ENCODE data around the gene CRYZL1. TPM values are rescaled to one million over a fixed set of nuclear protein-coding genes. Genes with fewer than 3 reads are reported as not detected.
A peak's percentile ranks its signal among the peaks of the same experiment; 100 is the strongest.

Gene CRYZL1
- total RNA-seq, 1 donor from 2014 or later: 32.2 TPM

- Mint-ChIP-seq H3K9me3 (ENCODE audit: unreplicated experiment) (no peaks in the 10 kb centered on the region), H3K4me1 (ENCODE audit: unreplicated experiment) (peaks cover 24% of the 10 kb centered on the region), H3K27me3 (ENCODE audit: unreplicated experiment) (peaks cover 19% of the 10 kb centered on the region), H3K4me3 (ENCODE audit: unreplicated experiment) (peak within 1 kb of the TSS; percentile 99), H3K27ac (ENCODE audit: unreplicated experiment) (peak within 1 kb of the TSS; percentile 100), H3K36me3 (ENCODE audit: low read depth, unreplicated experiment) (peaks cover 25% of the 10 kb centered on the region)
- DNase-seq (ENCODE audit: low spot score): peak; percentile 80
- TF ChIP-seq CTCF (IDR thresholded peaks at IDR 0.05; ENCODE audit: unreplicated experiment): no peak
Observed at GRCh38 chr21:33541756-33542639, 99.5 kb downstream of the CRYZL1 start, which contains the start of gene GART. TSS of gene GART (minus strand) at chr21:33542117. CDS start at chr21:33539315, 2,802 bp downstream.

- Mint-ChIP-seq H3K4me1 (ENCODE audit: unreplicated experiment) (peaks cover 24% of the 10 kb centered on the region), H3K36me3 (ENCODE audit: low read depth, unreplicated experiment) (peaks cover 30% of the 10 kb centered on the region), H3K4me3 (ENCODE audit: unreplicated experiment) (peak overlapping the region; percentile 99), H3K27me3 (ENCODE audit: unreplicated experiment) (peaks cover 19% of the 10 kb centered on the region), H3K9me3 (ENCODE audit: unreplicated experiment) (no peaks in the 10 kb centered on the region), H3K27ac (ENCODE audit: unreplicated experiment) (peak overlapping the region; percentile 98)
- DNase-seq (ENCODE audit: low spot score): no peak
- no peak for TF ChIP-seq CTCF (IDR thresholded peaks at IDR 0.05; ENCODE audit: unreplicated experiment)
Observed at GRCh38 chr21:33541105-33541711, 100.3 kb downstream of the CRYZL1 start.

GRCh38 chr21:33540711-33541104, 100.8 kb downstream of the CRYZL1 start:
- no peak for TF ChIP-seq CTCF (IDR thresholded peaks at IDR 0.05; ENCODE audit: unreplicated experiment)
- Mint-ChIP-seq H3K27me3 (ENCODE audit: unreplicated experiment) (peaks cover 17% of the 10 kb centered on the region), H3K27ac (ENCODE audit: unreplicated experiment) (peak overlapping the region; percentile 98), H3K4me1 (ENCODE audit: unreplicated experiment) (peaks cover 21% of the 10 kb centered on the region), H3K36me3 (ENCODE audit: low read depth, unreplicated experiment) (peaks cover 30% of the 10 kb centered on the region), H3K9me3 (ENCODE audit: unreplicated experiment) (no peaks in the 10 kb centered on the region), H3K4me3 (ENCODE audit: unreplicated experiment) (peak overlapping the region; percentile 99)
- DNase-seq (ENCODE audit: low spot score): no peak

GRCh38 chr21:33539616-33540015, 101.9 kb downstream of the CRYZL1 start:
- no peak for TF ChIP-seq CTCF (IDR thresholded peaks at IDR 0.05; ENCODE audit: unreplicated experiment)
- no peak overlapping the region for H3K4me3 Mint-ChIP-seq (ENCODE audit: unreplicated experiment)
- H3K4me1 Mint-ChIP-seq (ENCODE audit: unreplicated experiment): peaks cover 16% of the 10 kb centered on the region
- DNase-seq (ENCODE audit: low spot score): no peak
- no peak overlapping the region for H3K27ac Mint-ChIP-seq (ENCODE audit: unreplicated experiment)
- H3K9me3 Mint-ChIP-seq (ENCODE audit: unreplicated experiment): no peaks in the 10 kb centered on the region
- H3K27me3 Mint-ChIP-seq (ENCODE audit: unreplicated experiment): peaks cover 17% of the 10 kb centered on the region
- peaks cover 32% of the 10 kb centered on the region for H3K36me3 Mint-ChIP-seq (ENCODE audit: low read depth, unreplicated experiment)

Other genes with a start within 250 kb of the CRYZL1 start
- gene IFNGR2, start 238.3 kb downstream of the CRYZL1 start, total RNA-seq (ENCODE audit: unreplicated experiment): 32.1 TPM
- 35.5 TPM for gene TMEM50B, start 161.8 kb downstream of the CRYZL1 start, total RNA-seq (ENCODE audit: unreplicated experiment)
- gene DNAJC28, start 150.0 kb downstream of the CRYZL1 start, total RNA-seq (ENCODE audit: unreplicated experiment): 3.3 TPM
- 76.1 TPM for gene GART, start 99.6 kb downstream of the CRYZL1 start, total RNA-seq (ENCODE audit: unreplicated experiment)
- 311 TPM for gene SON, start 98.7 kb downstream of the CRYZL1 start, total RNA-seq (ENCODE audit: unreplicated experiment)
- gene DONSON, start 53.1 kb downstream of the CRYZL1 start, total RNA-seq (ENCODE audit: unreplicated experiment): 18.0 TPM
- 68.2 TPM for gene ITSN1, start 760 bp upstream of the CRYZL1 start, total RNA-seq (ENCODE audit: unreplicated experiment)

Measured in endothelial cell (in vitro differentiated cells).